ENCODE results near the gene GPAT3.

GPAT3 gene

GRCh38 chr4:83644677-83645659, 109.1 kb downstream of the GPAT3 start:
- Histone ChIP-seq H3K4me1 (ENCODE audit: control insufficient read depth, insufficient read depth, low read length) (no peaks in the 10 kb centered on the region), H3K36me3 (ENCODE audit: control insufficient read depth, insufficient read depth, low read length) (no peaks in the 10 kb centered on the region), H3K9me3 (ENCODE audit: control insufficient read depth, insufficient read depth, low read length) (no peaks in the 10 kb centered on the region), H3K4me3 (ENCODE audit: low read depth, low read length) (no peak overlapping the region), H3K27ac (ENCODE audit: low read depth, low read length) (no peak overlapping the region), H3K27me3 (ENCODE audit: control insufficient read depth, insufficient read depth, low read length) (no peaks in the 10 kb centered on the region), H3K9ac (ENCODE audit: low read depth, low read length) (no peak overlapping the region)

GRCh38 chr4:83646538-83647239, 110.8 kb downstream of the GPAT3 start:
- Histone ChIP-seq H3K4me1 (ENCODE audit: control insufficient read depth, insufficient read depth, low read length) (no peaks in the 10 kb centered on the region), H3K27ac (ENCODE audit: low read depth, low read length) (no peak overlapping the region), H3K4me3 (ENCODE audit: low read depth, low read length) (no peak overlapping the region), H3K9me3 (ENCODE audit: control insufficient read depth, insufficient read depth, low read length) (no peaks in the 10 kb centered on the region), H3K27me3 (ENCODE audit: control insufficient read depth, insufficient read depth, low read length) (no peaks in the 10 kb centered on the region), H3K9ac (ENCODE audit: low read depth, low read length) (no peak overlapping the region), H3K36me3 (ENCODE audit: control insufficient read depth, insufficient read depth, low read length) (no peaks in the 10 kb centered on the region)

- Histone ChIP-seq H3K4me3 (ENCODE audit: low read depth, low read length) (no peak overlapping the region), H3K4me1 (ENCODE audit: control insufficient read depth, insufficient read depth, low read length) (no peaks in the 10 kb centered on the region), H3K27ac (ENCODE audit: low read depth, low read length) (no peak overlapping the region), H3K9me3 (ENCODE audit: control insufficient read depth, insufficient read depth, low read length) (no peaks in the 10 kb centered on the region), H3K9ac (ENCODE audit: low read depth, low read length) (no peak overlapping the region), H3K27me3 (ENCODE audit: control insufficient read depth, insufficient read depth, low read length) (no peaks in the 10 kb centered on the region), H3K36me3 (ENCODE audit: control insufficient read depth, insufficient read depth, low read length) (no peaks in the 10 kb centered on the region)
Observed at GRCh38 chr4:83651846-83652245, 115.9 kb downstream of the GPAT3 start.
